B cell (primary cell): ENCODE data around the gene DOCK3.

Experiments used
- EZH2 ChIP-seq: IDR thresholded peaks from 2 replicates; pipeline ENCODE4 v1.6.1; 2012; ENCODE audit warnings: borderline replicate concordance, low read depth, mild to moderate bottlenecking, moderate library complexity, low read length; ENCODE audit not compliant: insufficient read depth, poor library complexity, severe bottlenecking
- TF ChIP-seq, protein P1 (sequence below): fragments of 200-600 bp; IDR thresholded peaks from one replicate; pipeline ENCODE4 v1.8.0; 2022; ENCODE audit warnings: antibody characterized with exemption, mild to moderate bottlenecking

GRCh38 chr3:50687916-50688315, 13.2 kb downstream of the DOCK3 start:
- TF ChIP-seq, protein P1, sequence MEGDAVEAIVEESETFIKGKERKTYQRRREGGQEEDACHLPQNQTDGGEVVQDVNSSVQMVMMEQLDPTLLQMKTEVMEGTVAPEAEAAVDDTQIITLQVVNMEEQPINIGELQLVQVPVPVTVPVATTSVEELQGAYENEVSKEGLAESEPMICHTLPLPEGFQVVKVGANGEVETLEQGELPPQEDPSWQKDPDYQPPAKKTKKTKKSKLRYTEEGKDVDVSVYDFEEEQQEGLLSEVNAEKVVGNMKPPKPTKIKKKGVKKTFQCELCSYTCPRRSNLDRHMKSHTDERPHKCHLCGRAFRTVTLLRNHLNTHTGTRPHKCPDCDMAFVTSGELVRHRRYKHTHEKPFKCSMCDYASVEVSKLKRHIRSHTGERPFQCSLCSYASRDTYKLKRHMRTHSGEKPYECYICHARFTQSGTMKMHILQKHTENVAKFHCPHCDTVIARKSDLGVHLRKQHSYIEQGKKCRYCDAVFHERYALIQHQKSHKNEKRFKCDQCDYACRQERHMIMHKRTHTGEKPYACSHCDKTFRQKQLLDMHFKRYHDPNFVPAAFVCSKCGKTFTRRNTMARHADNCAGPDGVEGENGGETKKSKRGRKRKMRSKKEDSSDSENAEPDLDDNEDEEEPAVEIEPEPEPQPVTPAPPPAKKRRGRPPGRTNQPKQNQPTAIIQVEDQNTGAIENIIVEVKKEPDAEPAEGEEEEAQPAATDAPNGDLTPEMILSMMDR = no peak
- no peak for TF ChIP-seq EZH2
